GM12878 (cell line): ENCODE data around the gene EPN3. TPM values are rescaled to one million over a fixed set of nuclear protein-coding genes. Genes with fewer than 3 reads are reported as not detected.

Experiments
- ATAC-seq: fragments of 200-7000 bp; cut with Tn5 transposase; 3 replicates; pipeline ENCODE4 v1.9.1; 2020; ENCODE audit warnings: mild to moderate bottlenecking, moderate library complexity
- BruUV-seq: library from RNA; stranded (reverse); fragments of 400-500 nt; replicated peaks from 2 replicates; lab custom pipeline; 2021; lab: Mats Ljungman, UMichigan
- CTCF ChIA-PET: fragments of 300-600 bp; sonication (Branson Sonifier 250); formaldehyde crosslinking; extraction: SDS; loops from one replicate; lab custom pipeline; 2021; ENCODE audit warnings: inconsistent platforms; lab: Yijun Ruan, JAX
- POLR2A ChIA-PET: fragments of 350-600 bp; formaldehyde crosslinking; extraction: SDS; loops from one replicate; lab custom pipeline; 2021; ENCODE audit warnings: inconsistent platforms; lab: Charles Lee
- RAD21 ChIA-PET: fragments of 300-600 bp; sonication (Branson Sonifier 250); formaldehyde crosslinking; loops from one replicate; lab custom pipeline; 2023; ENCODE audit warnings: antibody characterized with exemption; ENCODE audit not compliant: unreplicated experiment; lab: Charles Lee
- SMC1A ChIA-PET: fragments of 300-600 bp; sonication (Branson Sonifier 250); formaldehyde crosslinking; loops from one replicate; lab custom pipeline; 2023; ENCODE audit not compliant: unreplicated experiment, uncharacterized antibody; lab: Charles Lee
- DNase-seq: peaks from one replicate; pipeline ENCODE4 v3.0.0-alpha.2; 2011; ENCODE audit warnings: low read depth, low spot score
- FAIRE-seq: peaks from 3 replicates; lab custom pipeline; 2011; peaks lifted over from hg19 to GRCh38; lab: Jason Lieb, UNC
- H2AFZ ChIP-seq: 2 replicates; pipeline ENCODE4 v1.6.0; 2011; ENCODE audit warnings: low read depth, low read length, control low read depth; ENCODE audit not compliant: control insufficient read depth
- H3K27ac ChIP-seq: 2 replicates; pipeline ENCODE4 v1.5.1; 2011; ENCODE audit warnings: control low read depth; ENCODE audit not compliant: control insufficient read depth, insufficient read depth
- H3K27me3 ChIP-seq, 2 experiments: replicated peaks in 1 of 2; 2 replicates each; pipeline versions ENCODE4 v1.6.0 to v1.6.1; 2011; ENCODE audit warnings: low read length in 1 of 2; ENCODE audit not compliant: control insufficient read depth in 2 of 2, insufficient read depth in 2 of 2
- H3K36me3 ChIP-seq, 2 experiments: 2 replicates each; pipeline ENCODE4 v1.5.1; 2011; ENCODE audit warnings: low read length in 1 of 2; ENCODE audit not compliant: control insufficient read depth in 2 of 2, insufficient read depth in 2 of 2
- H3K4me1 ChIP-seq: 2 replicates; pipeline ENCODE4 v1.6.1; 2011; ENCODE audit warnings: mild to moderate bottlenecking, low read length, moderate library complexity, mixed read lengths; ENCODE audit not compliant: control insufficient read depth, insufficient read depth
- H3K4me2 ChIP-seq: 2 replicates; pipeline ENCODE4 v1.6.0; 2011; ENCODE audit warnings: control low read depth; ENCODE audit not compliant: control insufficient read depth, insufficient read depth
- H3K4me3 ChIP-seq: fragments of 200-600 bp; sonication (generic); 2 replicates; pipeline ENCODE4 v1.5.1; 2016
- H3K79me2 ChIP-seq: 2 replicates; pipeline ENCODE4 v1.6.0; 2011; ENCODE audit warnings: low read length; ENCODE audit not compliant: control insufficient read depth, insufficient read depth
- H3K9ac ChIP-seq: 2 replicates; pipeline ENCODE4 v1.8.0; 2011; ENCODE audit warnings: low read length, control low read depth, mixed read lengths; ENCODE audit not compliant: control insufficient read depth, insufficient read depth
- H3K9me3 ChIP-seq: replicated peaks from 3 replicates; pipeline ENCODE4 v1.5.1; 2011; ENCODE audit warnings: mild to moderate bottlenecking, low read length; ENCODE audit not compliant: control insufficient read depth, insufficient read depth
- H4K20me1 ChIP-seq: 2 replicates; pipeline ENCODE4 v1.6.0; 2011; ENCODE audit not compliant: control insufficient read depth, insufficient read depth
- BACH1 ChIP-seq: fragments of 450-650 bp; IDR thresholded peaks from 2 replicates; pipeline ENCODE4 v1.6.1; 2017; ENCODE audit warnings: mild to moderate bottlenecking, borderline replicate concordance
- BMI1 ChIP-seq: fragments of 450-650 bp; IDR thresholded peaks from 2 replicates; pipeline ENCODE4 v1.6.1; 2016; ENCODE audit warnings: mild to moderate bottlenecking, moderate library complexity, borderline replicate concordance
- CBX5 ChIP-seq: sonication (generic); IDR thresholded peaks from 2 replicates; pipeline ENCODE4 v1.6.1; 2016; ENCODE audit warnings: low read depth, moderate library complexity, mild to moderate bottlenecking, inconsistent platforms
- ESRRA ChIP-seq: IDR thresholded peaks from 2 replicates; pipeline ENCODE4 v1.6.1; 2012; ENCODE audit warnings: mild to moderate bottlenecking, low read length, improper control_type of control experiment
- EZH2 ChIP-seq: IDR thresholded peaks from 2 replicates; pipeline ENCODE4 v1.6.1; 2012; ENCODE audit warnings: low read depth, mild to moderate bottlenecking, control low read depth, inconsistent platforms, low read length, borderline replicate concordance; ENCODE audit not compliant: control insufficient read depth
- GATAD2B ChIP-seq: fragments of 450-650 bp; conservative IDR thresholded peaks from 2 replicates; pipeline ENCODE4 v1.6.1; 2017; ENCODE audit warnings: low read depth, mild to moderate bottlenecking, moderate library complexity
- MEF2A ChIP-seq: IDR thresholded peaks from 2 replicates; pipeline ENCODE4 v1.6.1; 2011; ENCODE audit warnings: low read depth, mild to moderate bottlenecking, low read length, moderate library complexity; ENCODE audit not compliant: insufficient read depth
- NR2C1 ChIP-seq: fragments of 450-650 bp; IDR thresholded peaks from 2 replicates; pipeline ENCODE4 v1.6.1; 2017; ENCODE audit warnings: antibody characterized with exemption, mild to moderate bottlenecking, moderate library complexity
- NRF1 ChIP-seq: conservative IDR thresholded peaks from 2 replicates; pipeline ENCODE4 v1.6.1; 2011; ENCODE audit warnings: mild to moderate bottlenecking, low read depth, low read length, improper control_type of control experiment
- POLR2AphosphoS5 ChIP-seq: IDR thresholded peaks from 2 replicates; pipeline ENCODE4 v1.6.1; 2011; ENCODE audit warnings: mild to moderate bottlenecking, low read length, inconsistent platforms
- RB1 ChIP-seq: fragments of 450-650 bp; formaldehyde crosslinking; IDR thresholded peaks from 2 replicates; pipeline ENCODE4 v1.6.1; 2017; ENCODE audit warnings: mild to moderate bottlenecking, borderline replicate concordance
- SIN3A ChIP-seq: IDR thresholded peaks from 2 replicates; pipeline ENCODE4 v1.6.1; 2012; ENCODE audit warnings: low read depth, low read length, improper control_type of control experiment
- SMAD1 ChIP-seq: fragments of 450-650 bp; IDR thresholded peaks from 2 replicates; pipeline ENCODE4 v1.6.1; 2018; ENCODE audit warnings: mild to moderate bottlenecking, low read depth; ENCODE audit not compliant: partially characterized antibody
- SMC3 ChIP-seq: IDR thresholded peaks from 2 replicates; pipeline ENCODE4 v1.6.1; 2011; ENCODE audit warnings: low read length, improper control_type of control experiment, borderline replicate concordance
- TCF12 ChIP-seq: IDR thresholded peaks from 2 replicates; pipeline ENCODE4 v1.6.1; 2011; ENCODE audit warnings: low read depth, mild to moderate bottlenecking, low read length
- ZNF24 ChIP-seq: fragments of 450-650 bp; IDR thresholded peaks from 2 replicates; pipeline ENCODE4 v1.6.1; 2017; ENCODE audit warnings: antibody characterized with exemption, mild to moderate bottlenecking
- ZNF274 ChIP-seq: IDR thresholded peaks from one replicate; pipeline ENCODE4 v1.8.0; 2011; ENCODE audit not compliant: insufficient read length, insufficient read depth
- ZNF384 ChIP-seq: IDR thresholded peaks from 2 replicates; pipeline ENCODE4 v1.6.1; 2012; ENCODE audit warnings: low read depth, mild to moderate bottlenecking, low read length, improper control_type of control experiment, borderline replicate concordance
- ZZZ3 ChIP-seq: IDR thresholded peaks from 2 replicates; pipeline ENCODE4 v1.6.1; 2011; ENCODE audit warnings: low read depth; ENCODE audit not compliant: control insufficient read depth, insufficient read length
- WGBS: methylation state at CpG from one replicate; pipeline ENCODE4 v1.1.6; 2016; ENCODE audit warnings: low lambda C conversion rate; ENCODE audit not compliant: insufficient replicate concordance, insufficient coverage; ENCODE audit errors: missing lambda C conversion rate; 5-methylcytosine and 5-hydroxymethylcytosine counted together
- in situ Hi-C: fragments of 300-500 bp; cut with MboI; formaldehyde crosslinking; loops from 9 replicates; pipeline ENCODE4 v1.14.3; 2018; ENCODE audit warnings: mixed read lengths
- intact Hi-C: fragments of 100-400 bp; cut with micrococcal nuclease; formaldehyde crosslinking; loops from one replicate; pipeline ENCODE4 v1.14.2; 2022; ENCODE audit not compliant: unreplicated experiment
- polyA plus RNA-seq, 11 experiments: library from polyadenylated mRNA; depleted of rRNA in 4 of 11; unstranded in 6 of 11; stranded (reverse) in 5 of 11; fragments of >200 nt; fragmentation: Nextera tagmentation in 4 of 11; fragmentation: Illumina TruSeq in 1 of 11; extraction: Ambion mirVana in 4 of 11; extraction: Trizol in 1 of 11; gene quantifications; 1 replicate in 1 of 11; 2 replicates in 10 of 11; pipeline versions ENCODE4 v1.2.1 to v1.2.3, GENCODE V29; 2011 to 2016; ENCODE audit warnings: inconsistent platforms in 2 of 11, missing spikeins in 2 of 11, low read depth in 1 of 11
- total RNA-seq, 4 experiments: library from RNA; depleted of rRNA in 3 of 4; stranded (reverse); fragments of >200 nt in 3 of 4; fragmentation: Illumina TruSeq in 1 of 4; extraction: Trizol in 1 of 4; gene quantifications; 2 replicates each; pipeline versions ENCODE4 v1.2.1 to v1.2.3, GENCODE V29; 2013 to 2021
- TF ChIP-seq, protein P1 (sequence below): fragments of 450-650 bp; IDR thresholded peaks from 2 replicates; pipeline ENCODE4 v1.6.1; 2016; ENCODE audit warnings: mild to moderate bottlenecking
- TF ChIP-seq, protein P2 (sequence below): IDR thresholded peaks from 2 replicates; pipeline ENCODE4 v1.6.1; 2011; ENCODE audit warnings: mild to moderate bottlenecking, low read depth, low read length, moderate library complexity; ENCODE audit not compliant: insufficient replicate concordance

EPN3 gene
- total and polyA plus RNA-seq, 10 of the 15 experiments (the other 5 are each of a cell fraction or from before 2014, with no cell fraction given) = 0.04 to 0.07 TPM; not detected in 8

DNA sequence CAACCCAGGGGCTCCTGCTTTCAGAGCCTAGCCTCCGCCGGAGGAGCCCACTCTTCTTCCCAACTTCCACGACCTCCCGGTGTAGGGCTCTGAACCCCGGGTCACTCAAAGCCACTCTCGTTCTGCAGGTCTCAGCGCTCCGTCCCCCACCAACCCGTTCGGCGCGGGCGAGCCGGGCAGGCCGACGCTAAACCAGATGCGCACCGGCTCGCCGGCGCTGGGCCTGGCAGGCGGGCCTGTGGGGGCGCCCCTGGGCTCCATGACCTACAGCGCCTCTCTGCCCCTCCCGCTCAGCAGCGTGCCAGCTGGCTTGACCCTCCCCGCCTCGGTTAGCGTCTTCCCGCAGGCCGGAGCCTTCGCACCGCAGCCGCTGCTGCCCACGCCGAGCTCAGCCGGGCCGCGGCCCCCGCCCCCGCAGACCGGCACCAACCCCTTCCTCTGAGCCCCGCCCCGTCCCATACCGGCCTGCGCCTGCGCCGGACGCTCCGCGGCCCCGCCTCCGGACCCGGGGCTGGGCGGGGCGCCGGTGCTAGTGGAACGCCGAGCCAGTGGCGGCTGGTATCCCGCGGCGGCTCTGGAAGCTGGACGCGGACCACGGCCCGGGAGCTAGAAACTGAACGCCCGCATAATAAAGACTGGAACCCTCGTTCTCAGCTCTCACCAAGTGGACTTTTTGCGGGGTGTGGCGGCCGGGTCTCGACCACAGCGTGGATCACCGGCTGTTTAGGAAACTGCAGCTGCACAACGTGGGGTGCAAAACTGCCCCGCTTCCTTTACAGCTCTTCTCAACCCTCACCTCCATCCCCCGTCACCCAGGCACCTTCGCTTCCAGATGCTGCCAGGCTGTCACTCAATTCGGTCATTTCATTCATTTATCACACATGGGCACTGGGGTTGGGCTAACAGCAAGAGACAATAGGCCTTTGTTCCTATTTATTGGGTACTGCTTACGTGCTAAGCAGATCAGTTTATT is 9.5 kb downstream of the EPN3 start:
- no peak overlapping the region for H3K27ac ChIP-seq
- intact Hi-C loops = loop anchor here (1.0 to 10.0 kb wide), 2 partner anchors 60 to 413 kb away; no protein-coding TSS in a partner anchor
- POLR2A ChIA-PET = interaction anchor here (0.6 to 1.4 kb wide), 7 partner anchors 8 to 396 kb away, joined by 3 to 4 read pairs (median 3); partner anchors contain the start of gene LRRC59
- in situ Hi-C loops = loop anchor here (5.0 to 10.0 kb wide), 4 partner anchors 50 to 413 kb away; no protein-coding TSS in a partner anchor
- CTCF ChIA-PET = interaction anchor here (0.7 to 3.2 kb wide), 8 partner anchors 9 to 342 kb away, joined by 3 to 12 read pairs (median 4); no protein-coding TSS in a partner anchor
- FAIRE-seq (peak; percentile 93), ATAC-seq (peak; percentile 92), DNase-seq (no peak)
- H3K4me3 ChIP-seq = peak overlapping the region; percentile 55
- H2AFZ ChIP-seq = peak overlapping the region; percentile 93
- no TSS peak for BruUV-seq
- 4% methylated on average over 52 of the region's 82 CpGs for WGBS
- no peaks in the 10 kb centered on the region for H3K79me2 ChIP-seq
- RAD21 ChIA-PET = interaction anchor here (0.5 to 2.2 kb wide), 7 partner anchors 27 to 186 kb away, joined by 3 to 13 read pairs (median 3); no protein-coding TSS in a partner anchor
- H4K20me1 ChIP-seq = no peaks in the 10 kb centered on the region
- no peaks in the 10 kb centered on the region for H3K27me3 ChIP-seq
- no peaks in the 10 kb centered on the region for H3K36me3 ChIP-seq
- SMC1A ChIA-PET = interaction anchor here (0.7 to 1.8 kb wide), 6 partner anchors 10 to 180 kb away, joined by 3 to 8 read pairs (median 3); no protein-coding TSS in a partner anchor
- H3K4me2 ChIP-seq = peak overlapping the region; percentile 91
- H3K4me1 ChIP-seq = peaks cover 10% of the 10 kb centered on the region
- H3K9ac ChIP-seq = peak overlapping the region; percentile 56
- H3K9me3 ChIP-seq = no peaks in the 10 kb centered on the region
- peak; percentile 88 for TF ChIP-seq GATAD2B
- TF ChIP-seq, protein P1, sequence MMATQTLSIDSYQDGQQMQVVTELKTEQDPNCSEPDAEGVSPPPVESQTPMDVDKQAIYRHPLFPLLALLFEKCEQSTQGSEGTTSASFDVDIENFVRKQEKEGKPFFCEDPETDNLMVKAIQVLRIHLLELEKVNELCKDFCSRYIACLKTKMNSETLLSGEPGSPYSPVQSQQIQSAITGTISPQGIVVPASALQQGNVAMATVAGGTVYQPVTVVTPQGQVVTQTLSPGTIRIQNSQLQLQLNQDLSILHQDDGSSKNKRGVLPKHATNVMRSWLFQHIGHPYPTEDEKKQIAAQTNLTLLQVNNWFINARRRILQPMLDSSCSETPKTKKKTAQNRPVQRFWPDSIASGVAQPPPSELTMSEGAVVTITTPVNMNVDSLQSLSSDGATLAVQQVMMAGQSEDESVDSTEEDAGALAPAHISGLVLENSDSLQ = peak; percentile 94
- TF ChIP-seq MEF2A = no peak
- 0 out of 2 replicates have a peak, but pooled peaks have one; percentile 4 for TF ChIP-seq NR2C1
- TF ChIP-seq SMC3 = no peak
- TF ChIP-seq NRF1 = peak; percentile 80
- no peak for TF ChIP-seq SIN3A
- TF ChIP-seq TCF12 = peak; percentile 42; the same call in 1 of the 2 replicates
- TF ChIP-seq BACH1 = peak; percentile 58; the same call in 1 of the 2 replicates
- TF ChIP-seq ESRRA = no peak
- TF ChIP-seq SMAD1 = no peak
- TF ChIP-seq EZH2 = no peak
- no peak for TF ChIP-seq RB1
- no peak for TF ChIP-seq ZZZ3
- TF ChIP-seq ZNF384 = no peak
- 0 out of 2 replicates have a peak, but pooled peaks have one; percentile 27 for TF ChIP-seq ZNF24
- no peak for TF ChIP-seq POLR2AphosphoS5
- TF ChIP-seq ZNF274 = no peak
- no peak for TF ChIP-seq BMI1
- no peak for TF ChIP-seq CBX5
- TF ChIP-seq, protein P2, sequence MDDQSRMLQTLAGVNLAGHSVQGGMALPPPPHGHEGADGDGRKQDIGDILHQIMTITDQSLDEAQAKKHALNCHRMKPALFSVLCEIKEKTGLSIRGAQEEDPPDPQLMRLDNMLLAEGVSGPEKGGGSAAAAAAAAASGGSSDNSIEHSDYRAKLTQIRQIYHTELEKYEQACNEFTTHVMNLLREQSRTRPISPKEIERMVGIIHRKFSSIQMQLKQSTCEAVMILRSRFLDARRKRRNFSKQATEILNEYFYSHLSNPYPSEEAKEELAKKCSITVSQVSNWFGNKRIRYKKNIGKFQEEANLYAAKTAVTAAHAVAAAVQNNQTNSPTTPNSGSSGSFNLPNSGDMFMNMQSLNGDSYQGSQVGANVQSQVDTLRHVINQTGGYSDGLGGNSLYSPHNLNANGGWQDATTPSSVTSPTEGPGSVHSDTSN = peak; percentile 85
